Endothelial cell (in vitro differentiated cells): ENCODE results near the gene GRWD1. TPM values are rescaled to one million over a fixed set of nuclear protein-coding genes. Genes with fewer than 3 reads are reported as not detected.

Source experiments
- DNase-seq: peaks from one replicate; pipeline ENCODE4 v3.0.0; 2021; ENCODE audit warnings: low spot score
- H3K27ac Mint-ChIP-seq: one replicate; pipeline ENCODE4 v1.8.0; 2021; ENCODE audit warnings: mixed read lengths, inconsistent platforms; ENCODE audit not compliant: unreplicated experiment
- H3K27me3 Mint-ChIP-seq: one replicate; pipeline ENCODE4 v1.8.0; 2021; ENCODE audit warnings: mild to moderate bottlenecking, moderate library complexity, mixed read lengths, inconsistent platforms; ENCODE audit not compliant: unreplicated experiment
- H3K36me3 Mint-ChIP-seq: one replicate; pipeline ENCODE4 v1.8.0; 2021; ENCODE audit warnings: mild to moderate bottlenecking, low read depth, mixed read lengths, inconsistent platforms; ENCODE audit not compliant: unreplicated experiment
- H3K4me1 Mint-ChIP-seq: one replicate; pipeline ENCODE4 v1.8.0; 2021; ENCODE audit warnings: mild to moderate bottlenecking, mixed read lengths, inconsistent platforms; ENCODE audit not compliant: unreplicated experiment
- H3K4me3 Mint-ChIP-seq: one replicate; pipeline ENCODE4 v1.8.0; 2021; ENCODE audit warnings: mild to moderate bottlenecking, mixed read lengths, inconsistent platforms; ENCODE audit not compliant: unreplicated experiment
- H3K9me3 Mint-ChIP-seq: one replicate; pipeline ENCODE4 v1.8.0; 2021; ENCODE audit warnings: mixed read lengths, inconsistent platforms; ENCODE audit not compliant: unreplicated experiment
- CTCF ChIP-seq: fragments of 200-600 bp; sonication (generic); IDR thresholded peaks from one replicate; pipeline ENCODE4 v1.5.0; 2021; ENCODE audit warnings: antibody characterized with exemption; ENCODE audit not compliant: unreplicated experiment
- total RNA-seq: library from RNA; stranded (reverse); fragmentation: NEBNext Ultra II Directional; extraction: Animal tissue kit (Norgen Biotek cat#: 25700); gene quantifications from one replicate; pipeline ENCODE4 v1.2.1, GENCODE V29; 2021; ENCODE audit not compliant: unreplicated experiment

The GRWD1 gene
- total RNA-seq, 1 donor from 2014 or later: 38.4 TPM

- no peak for DNase-seq
- H3K9me3 Mint-ChIP-seq: no peaks in the 10 kb centered on the region
- peaks cover 48% of the 10 kb centered on the region for H3K4me1 Mint-ChIP-seq
- TF ChIP-seq CTCF: no peak
- peaks cover 35% of the 10 kb centered on the region for H3K27me3 Mint-ChIP-seq
- peak overlapping the region; percentile 89 for H3K4me3 Mint-ChIP-seq
- peak overlapping the region; percentile 91 for H3K27ac Mint-ChIP-seq
- peaks cover 3% of the 10 kb centered on the region for H3K36me3 Mint-ChIP-seq
Observed at GRCh38 chr19:48398102-48398374, 47.7 kb upstream of the GRWD1 start.

DNA sequence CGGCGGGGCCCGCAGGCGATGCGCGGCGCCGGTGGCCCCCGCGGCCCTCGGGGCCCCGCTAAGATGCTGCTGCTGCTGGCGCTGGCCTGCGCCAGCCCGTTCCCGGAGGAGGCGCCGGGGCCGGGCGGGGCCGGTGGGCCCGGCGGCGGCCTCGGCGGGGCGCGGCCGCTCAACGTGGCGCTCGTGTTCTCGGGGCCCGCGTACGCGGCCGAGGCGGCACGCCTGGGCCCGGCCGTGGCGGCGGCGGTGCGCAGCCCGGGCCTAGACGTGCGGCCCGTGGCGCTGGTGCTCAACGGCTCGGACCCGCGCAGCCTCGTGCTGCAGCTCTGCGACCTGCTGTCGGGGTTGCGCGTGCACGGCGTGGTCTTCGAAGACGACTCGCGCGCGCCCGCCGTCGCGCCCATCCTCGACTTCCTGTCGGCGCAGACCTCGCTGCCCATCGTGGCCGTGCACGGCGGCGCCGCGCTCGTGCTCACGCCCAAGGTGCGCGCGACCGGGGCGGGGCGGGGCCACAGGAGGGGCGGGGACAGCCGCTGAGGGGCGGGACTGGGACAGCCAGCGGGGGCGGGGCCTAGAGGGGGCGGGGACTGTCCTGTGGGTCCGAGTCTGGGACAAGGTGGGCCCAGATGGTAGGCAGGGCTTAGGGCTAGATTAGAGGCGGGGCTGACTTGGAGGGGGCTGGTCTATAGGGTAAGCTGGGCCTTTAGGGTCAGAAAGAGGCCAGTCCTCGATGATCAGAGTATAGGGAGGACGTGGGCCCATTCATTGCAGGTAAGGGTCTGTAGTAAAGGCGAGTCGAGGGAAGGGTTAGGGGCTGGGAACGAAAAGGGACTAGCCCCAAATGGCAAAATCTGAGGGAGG, 47.2 kb upstream of the GRWD1 start:
- Mint-ChIP-seq H3K9me3 (no peaks in the 10 kb centered on the region), H3K36me3 (peaks cover 3% of the 10 kb centered on the region), H3K4me1 (peaks cover 51% of the 10 kb centered on the region), H3K27ac (peak overlapping the region; percentile 70), H3K4me3 (peak overlapping the region; percentile 86), H3K27me3 (peaks cover 35% of the 10 kb centered on the region)
- no peak for TF ChIP-seq CTCF
- DNase-seq: peak; percentile 92

DNA sequence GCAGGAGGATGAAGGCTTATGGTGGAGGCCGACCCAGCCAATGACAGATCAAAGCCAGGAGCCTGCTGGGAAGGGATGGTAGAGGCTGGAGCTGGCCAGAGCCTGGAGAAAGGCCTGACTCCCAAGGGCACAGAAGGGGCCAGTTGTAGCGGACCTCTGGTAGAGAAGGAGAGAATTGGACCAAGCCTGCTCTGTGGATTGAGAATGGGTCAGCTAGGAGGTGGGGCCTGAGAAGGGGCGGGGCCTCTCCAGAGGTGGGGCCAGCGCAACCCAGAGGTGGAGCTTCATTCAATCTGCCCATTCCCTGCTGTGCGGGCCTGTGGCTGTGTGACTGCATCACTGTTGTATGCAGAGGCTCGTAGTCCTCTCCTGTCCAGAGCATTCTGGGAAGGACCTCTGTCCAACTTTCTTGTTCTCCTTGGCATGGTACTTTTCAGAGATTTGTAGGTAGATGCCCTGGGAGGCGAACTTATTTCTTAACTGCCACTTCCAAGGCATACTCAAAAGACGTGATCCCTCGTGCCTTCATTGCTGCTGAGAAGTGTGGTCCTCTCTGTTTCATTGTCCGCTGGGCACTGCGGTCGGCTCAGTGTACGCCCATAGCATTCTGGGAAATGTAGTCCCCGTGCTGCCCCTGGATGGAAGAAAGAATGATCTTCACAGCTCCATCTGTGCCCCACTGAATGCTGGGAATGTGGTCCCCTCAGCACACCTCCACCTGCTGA, 45.6 kb upstream of the GRWD1 start:
- no peaks in the 10 kb centered on the region for H3K9me3 Mint-ChIP-seq
- H3K4me3 Mint-ChIP-seq: peak overlapping the region; percentile 85
- peak; percentile 55 for DNase-seq
- peak overlapping the region; percentile 91 for H3K27ac Mint-ChIP-seq
- peaks cover 49% of the 10 kb centered on the region for H3K4me1 Mint-ChIP-seq
- H3K36me3 Mint-ChIP-seq: peaks cover 3% of the 10 kb centered on the region
- TF ChIP-seq CTCF: no peak
- H3K27me3 Mint-ChIP-seq: peaks cover 32% of the 10 kb centered on the region

GRCh38 chr19:48401287-48401686, 44.5 kb upstream of the GRWD1 start:
- TF ChIP-seq CTCF: no peak
- Mint-ChIP-seq H3K27ac (peak overlapping the region; percentile 87), H3K36me3 (peaks cover 5% of the 10 kb centered on the region), H3K9me3 (no peaks in the 10 kb centered on the region), H3K4me3 (peak overlapping the region; percentile 20), H3K4me1 (peaks cover 45% of the 10 kb centered on the region), H3K27me3 (peaks cover 32% of the 10 kb centered on the region)
- no peak for DNase-seq

GRCh38 chr19:48403606-48404005, 42.2 kb upstream of the GRWD1 start:
- Mint-ChIP-seq H3K27me3 (peaks cover 21% of the 10 kb centered on the region), H3K4me3 (peak overlapping the region; percentile 47), H3K9me3 (no peaks in the 10 kb centered on the region), H3K36me3 (peaks cover 9% of the 10 kb centered on the region), H3K4me1 (peaks cover 38% of the 10 kb centered on the region), H3K27ac (peak overlapping the region; percentile 68)
- no peak for TF ChIP-seq CTCF
- no peak for DNase-seq
